GM12878 (cell line): ENCODE data around the gene ADAMTS5. TPM values are rescaled to one million over a fixed set of nuclear protein-coding genes. Genes with fewer than 3 reads are reported as not detected.

Source experiments
- ATAC-seq: fragments of 200-7000 bp; cut with Tn5 transposase; 3 replicates; pipeline ENCODE4 v1.9.1; 2020; ENCODE audit warnings: mild to moderate bottlenecking, moderate library complexity
- BruUV-seq: library from RNA; stranded (reverse); fragments of 400-500 nt; replicated peaks from 2 replicates; lab custom pipeline; 2021; lab: Mats Ljungman, UMichigan
- CTCF ChIA-PET: fragments of 300-600 bp; sonication (Branson Sonifier 250); formaldehyde crosslinking; extraction: SDS; loops from one replicate; lab custom pipeline; 2021; ENCODE audit warnings: inconsistent platforms; lab: Yijun Ruan, JAX
- POLR2A ChIA-PET: fragments of 350-600 bp; formaldehyde crosslinking; extraction: SDS; loops from one replicate; lab custom pipeline; 2021; ENCODE audit warnings: inconsistent platforms; lab: Charles Lee
- RAD21 ChIA-PET: fragments of 300-600 bp; sonication (Branson Sonifier 250); formaldehyde crosslinking; loops from one replicate; lab custom pipeline; 2023; ENCODE audit warnings: antibody characterized with exemption; ENCODE audit not compliant: unreplicated experiment; lab: Charles Lee
- SMC1A ChIA-PET: fragments of 300-600 bp; sonication (Branson Sonifier 250); formaldehyde crosslinking; loops from one replicate; lab custom pipeline; 2023; ENCODE audit not compliant: unreplicated experiment, uncharacterized antibody; lab: Charles Lee
- DNase-seq: peaks from one replicate; pipeline ENCODE4 v3.0.0-alpha.2; 2011; ENCODE audit warnings: low read depth, low spot score
- FAIRE-seq: peaks from 3 replicates; lab custom pipeline; 2011; peaks lifted over from hg19 to GRCh38; lab: Jason Lieb, UNC
- H2AFZ ChIP-seq: 2 replicates; pipeline ENCODE4 v1.6.0; 2011; ENCODE audit warnings: low read depth, low read length, control low read depth; ENCODE audit not compliant: control insufficient read depth
- H3K27ac ChIP-seq: 2 replicates; pipeline ENCODE4 v1.5.1; 2011; ENCODE audit warnings: control low read depth; ENCODE audit not compliant: control insufficient read depth, insufficient read depth
- H3K27me3 ChIP-seq, 2 experiments: replicated peaks in 1 of 2; 2 replicates each; pipeline versions ENCODE4 v1.6.0 to v1.6.1; 2011; ENCODE audit warnings: low read length in 1 of 2; ENCODE audit not compliant: control insufficient read depth in 2 of 2, insufficient read depth in 2 of 2
- H3K36me3 ChIP-seq, 2 experiments: 2 replicates each; pipeline ENCODE4 v1.5.1; 2011; ENCODE audit warnings: low read length in 1 of 2; ENCODE audit not compliant: control insufficient read depth in 2 of 2, insufficient read depth in 2 of 2
- H3K4me1 ChIP-seq: 2 replicates; pipeline ENCODE4 v1.6.1; 2011; ENCODE audit warnings: mild to moderate bottlenecking, low read length, moderate library complexity, mixed read lengths; ENCODE audit not compliant: control insufficient read depth, insufficient read depth
- H3K4me2 ChIP-seq: 2 replicates; pipeline ENCODE4 v1.6.0; 2011; ENCODE audit warnings: control low read depth; ENCODE audit not compliant: control insufficient read depth, insufficient read depth
- H3K4me3 ChIP-seq: fragments of 200-600 bp; sonication (generic); 2 replicates; pipeline ENCODE4 v1.5.1; 2016
- H3K79me2 ChIP-seq: 2 replicates; pipeline ENCODE4 v1.6.0; 2011; ENCODE audit warnings: low read length; ENCODE audit not compliant: control insufficient read depth, insufficient read depth
- H3K9ac ChIP-seq: 2 replicates; pipeline ENCODE4 v1.8.0; 2011; ENCODE audit warnings: low read length, control low read depth, mixed read lengths; ENCODE audit not compliant: control insufficient read depth, insufficient read depth
- H3K9me3 ChIP-seq: replicated peaks from 3 replicates; pipeline ENCODE4 v1.5.1; 2011; ENCODE audit warnings: mild to moderate bottlenecking, low read length; ENCODE audit not compliant: control insufficient read depth, insufficient read depth
- H4K20me1 ChIP-seq: 2 replicates; pipeline ENCODE4 v1.6.0; 2011; ENCODE audit not compliant: control insufficient read depth, insufficient read depth
- BCL3 ChIP-seq: IDR thresholded peaks from 2 replicates; pipeline ENCODE4 v1.6.1; 2011; ENCODE audit warnings: borderline replicate concordance, low read depth, mild to moderate bottlenecking, moderate library complexity, low read length; ENCODE audit not compliant: insufficient read depth, poor library complexity, severe bottlenecking
- CBFB ChIP-seq: IDR thresholded peaks from 2 replicates; pipeline ENCODE4 v1.6.1; 2016; ENCODE audit warnings: antibody characterized with exemption, low read depth
- FOS ChIP-seq: IDR thresholded peaks from 3 replicates; pipeline ENCODE4 v1.6.1; 2011; ENCODE audit warnings: borderline replicate concordance; ENCODE audit not compliant: insufficient read length; ENCODE audit errors: extremely low read depth
- HDAC2 ChIP-seq: fragments of 200-600 bp; sonication (generic); IDR thresholded peaks from 2 replicates; pipeline ENCODE4 v1.6.1; 2017
- IKZF2 ChIP-seq, 2 experiments: fragments of 450-650 bp; IDR thresholded peaks; 2 replicates each; pipeline ENCODE4 v1.6.1; 2017; ENCODE audit warnings: mild to moderate bottlenecking in 2 of 2, moderate library complexity in 2 of 2
- IRF5 ChIP-seq: fragments of 450-650 bp; IDR thresholded peaks from 2 replicates; pipeline ENCODE4 v1.6.1; 2017; ENCODE audit warnings: borderline replicate concordance
- MYC ChIP-seq: IDR thresholded peaks from 2 replicates; pipeline ENCODE4 v1.6.1; 2011; ENCODE audit warnings: mild to moderate bottlenecking, low read length, moderate library complexity, inconsistent platforms; ENCODE audit not compliant: insufficient read depth, insufficient replicate concordance, insufficient read length, severe bottlenecking
- PAX5 ChIP-seq: IDR thresholded peaks from 2 replicates; pipeline ENCODE4 v1.6.1; 2011; ENCODE audit warnings: low read depth, low read length, borderline replicate concordance
- POLR2A ChIP-seq: IDR thresholded peaks from 2 replicates; pipeline ENCODE4 v1.6.1; 2011; ENCODE audit warnings: low read depth, mild to moderate bottlenecking, low read length
- POLR2AphosphoS5 ChIP-seq: IDR thresholded peaks from 2 replicates; pipeline ENCODE4 v1.6.1; 2011; ENCODE audit warnings: mild to moderate bottlenecking, low read length, inconsistent platforms
- RUNX3 ChIP-seq: IDR thresholded peaks from 2 replicates; pipeline ENCODE4 v1.6.1; 2012; ENCODE audit warnings: low read length, inconsistent platforms
- SMAD1 ChIP-seq: fragments of 450-650 bp; IDR thresholded peaks from 2 replicates; pipeline ENCODE4 v1.6.1; 2018; ENCODE audit warnings: mild to moderate bottlenecking, low read depth; ENCODE audit not compliant: partially characterized antibody
- TARDBP ChIP-seq: IDR thresholded peaks from 2 replicates; pipeline ENCODE4 v1.6.1; 2016; ENCODE audit warnings: borderline replicate concordance
- TBL1XR1 ChIP-seq: IDR thresholded peaks from 2 replicates; pipeline ENCODE4 v1.6.1; 2012; ENCODE audit warnings: low read depth, low read length, improper control_type of control experiment
- ZBTB11 ChIP-seq: fragments of 450-650 bp; formaldehyde crosslinking; IDR thresholded peaks from 2 replicates; pipeline ENCODE4 v1.5.0; 2022; ENCODE audit warnings: mild to moderate bottlenecking, missing genetic modification characterization
- WGBS: methylation state at CpG from one replicate; pipeline ENCODE4 v1.1.6; 2016; ENCODE audit warnings: low lambda C conversion rate; ENCODE audit not compliant: insufficient replicate concordance, insufficient coverage; ENCODE audit errors: missing lambda C conversion rate; 5-methylcytosine and 5-hydroxymethylcytosine counted together
- in situ Hi-C: fragments of 300-500 bp; cut with MboI; formaldehyde crosslinking; loops from 9 replicates; pipeline ENCODE4 v1.14.3; 2018; ENCODE audit warnings: mixed read lengths
- intact Hi-C: fragments of 100-400 bp; cut with micrococcal nuclease; formaldehyde crosslinking; loops from one replicate; pipeline ENCODE4 v1.14.2; 2022; ENCODE audit not compliant: unreplicated experiment
- polyA plus RNA-seq, 11 experiments: library from polyadenylated mRNA; depleted of rRNA in 4 of 11; unstranded in 6 of 11; stranded (reverse) in 5 of 11; fragments of >200 nt; fragmentation: Nextera tagmentation in 4 of 11; fragmentation: Illumina TruSeq in 1 of 11; extraction: Ambion mirVana in 4 of 11; extraction: Trizol in 1 of 11; gene quantifications; 1 replicate in 1 of 11; 2 replicates in 10 of 11; pipeline versions ENCODE4 v1.2.1 to v1.2.3, GENCODE V29; 2011 to 2016; ENCODE audit warnings: inconsistent platforms in 2 of 11, missing spikeins in 2 of 11, low read depth in 1 of 11
- total RNA-seq, 4 experiments: library from RNA; depleted of rRNA in 3 of 4; stranded (reverse); fragments of >200 nt in 3 of 4; fragmentation: Illumina TruSeq in 1 of 4; extraction: Trizol in 1 of 4; gene quantifications; 2 replicates each; pipeline versions ENCODE4 v1.2.1 to v1.2.3, GENCODE V29; 2013 to 2021

ADAMTS5 gene
- total and polyA plus RNA-seq, 10 of the 15 experiments (the other 5 are each of a cell fraction or from before 2014, with no cell fraction given), result not detected

- TF ChIP-seq ZBTB11 (CRISPR knock-in tag), result no peak
- no peak for TF ChIP-seq RUNX3
- TF ChIP-seq IKZF2 (IDR thresholded peaks at IDR 0.05), result no peak
- TF ChIP-seq IRF5, result no peak
- TF ChIP-seq PAX5, result no peak
- no peak for TF ChIP-seq POLR2AphosphoS5
- no peak for TF ChIP-seq FOS
- TF ChIP-seq TBL1XR1, result no peak
- TF ChIP-seq CBFB, result no peak
- TF ChIP-seq SMAD1, result no peak
- no peak for TF ChIP-seq HDAC2
- no peak for TF ChIP-seq TARDBP
- TF ChIP-seq POLR2A, result no peak
- TF ChIP-seq BCL3, result no peak
- TF ChIP-seq MYC, result no peak
- CTCF ChIA-PET, result no interaction called here
- BruUV-seq, result no TSS peak
- no peak for ATAC-seq
- RAD21 ChIA-PET, result no interaction called here
- in situ Hi-C loops, result no loop called here
- no peaks in the 10 kb centered on the region for H3K4me1 ChIP-seq
- FAIRE-seq, result no peak
- no peak overlapping the region for H3K4me2 ChIP-seq
- H3K36me3 ChIP-seq, result no peaks in the 10 kb centered on the region
- SMC1A ChIA-PET, result no interaction called here
- no peaks in the 10 kb centered on the region for H3K27me3 ChIP-seq
- H3K27ac ChIP-seq, result no peak overlapping the region
- POLR2A ChIA-PET, result no interaction called here
- H3K9ac ChIP-seq, result no peak overlapping the region
- no peaks in the 10 kb centered on the region for H3K9me3 ChIP-seq
- H3K4me3 ChIP-seq, result no peak overlapping the region
- H3K79me2 ChIP-seq, result no peaks in the 10 kb centered on the region
- WGBS, result 24% methylated on average over 4 of the region's 4 CpGs
- DNase-seq, result no peak
- no peak overlapping the region for H2AFZ ChIP-seq
- no peaks in the 10 kb centered on the region for H4K20me1 ChIP-seq
- intact Hi-C loops, result no loop called here
Observed at GRCh38 chr21:26933448-26933847, 33.4 kb downstream of the ADAMTS5 start.
